Left ventricle myocardium superior (tissue), 1 donor: ENCODE measurements around the gene RAB4B. TPM values are rescaled to one million over a fixed set of nuclear protein-coding genes. Genes with fewer than 3 reads are reported as not detected.
"Not testable (repeated sequence)": the region's sequence is repeated elsewhere in the genome, so short reads cannot be mapped to it uniquely, and the experiment has no call there.

Experiments
- ATAC-seq: fragments of 200-7000 bp; cut with Tn5 transposase; one replicate; pipeline ENCODE4 v1.9.1; 2020; ENCODE audit warnings: mild to moderate bottlenecking, moderate library complexity
- DNase-seq: peaks from one replicate; pipeline ENCODE4 v3.0.0-alpha.2; 2020
- intact Hi-C: fragments of 100-400 bp; cut with micrococcal nuclease; formaldehyde crosslinking; loops from one replicate; pipeline ENCODE4 v1.11.0; 2022
- total RNA-seq: library from RNA; stranded (reverse); fragmentation: NEBNext Ultra II Directional; extraction: Animal tissue kit (Norgen Biotek cat#: 25700); gene quantifications from one replicate; pipeline ENCODE4 v1.2.1, GENCODE V29; 2021
- donor health status: DM: no; HTN: yes; CAD: no; lungs with severe emphysema.

RAB4B gene
- total RNA-seq, 1 donor from 2014 or later, result 10.1 TPM

- peak; percentile 99 for DNase-seq
- ATAC-seq, result peak; percentile 96
- intact Hi-C loops, result no loop called here
Observed at GRCh38 chr19:40750058-40750873, 27.8 kb upstream of the RAB4B start, which contains the start of gene ACTMAP. TSS of gene ACTMAP (minus strand) at chr19:40750477. CDS start at chr19:40749803, 674 bp downstream.

- peak; percentile 86 for ATAC-seq
- peak; percentile 97 for DNase-seq
- intact Hi-C loops, result no loop called here
Observed at GRCh38 chr19:40750874-40751537, 27.0 kb upstream of the RAB4B start, which contains the start of gene SNRPA. TSS of gene SNRPA (plus strand) at chr19:40751203. CDS start at chr19:40751409, 206 bp downstream.

GRCh38 chr19:40752257-40752781 is 25.7 kb upstream of the RAB4B start:
- DNase-seq, result no peak
- intact Hi-C loops, result no loop called here
- no peak for ATAC-seq

GRCh38 chr19:40754611-40755247 is 23.3 kb upstream of the RAB4B start:
- intact Hi-C loops, result no loop called here
- DNase-seq, result no peak
- no peak for ATAC-seq

GRCh38 chr19:40755248-40755624 is 22.8 kb upstream of the RAB4B start:
- DNase-seq (no peak), ATAC-seq (no peak)
- intact Hi-C loops, result no loop called here

- DNase-seq (no peak), ATAC-seq (no peak)
- intact Hi-C loops, result no loop called here
Observed at GRCh38 chr19:40755791-40756190, 22.3 kb upstream of the RAB4B start.

GRCh38 chr19:40756502-40757110 is 21.4 kb upstream of the RAB4B start:
- no peak for ATAC-seq
- DNase-seq, result no peak
- intact Hi-C loops, result no loop called here

- DNase-seq, result no peak
- intact Hi-C loops, result no loop called here
- no peak for ATAC-seq
Observed at GRCh38 chr19:40758491-40758890, 19.6 kb upstream of the RAB4B start.

GRCh38 chr19:40759352-40759751 is 18.7 kb upstream of the RAB4B start:
- no peak for DNase-seq
- intact Hi-C loops, result no loop called here
- ATAC-seq, result no peak

GRCh38 chr19:40762754-40763470 is 15.1 kb upstream of the RAB4B start:
- DNase-seq (no peak), ATAC-seq (no peak)
- intact Hi-C loops, result no loop called here

GRCh38 chr19:40763526-40763925 is 14.5 kb upstream of the RAB4B start:
- no peak for DNase-seq
- intact Hi-C loops, result no loop called here
- ATAC-seq, result no peak

- intact Hi-C loops, result no loop called here
- DNase-seq (no peak), ATAC-seq (no peak)
Observed at GRCh38 chr19:40763963-40764362, 14.1 kb upstream of the RAB4B start.

- DNase-seq, intact Hi-C loops, ATAC-seq: not testable (repeated sequence)
Observed at GRCh38 chr19:40766385-40766784, 11.7 kb upstream of the RAB4B start.

- intact Hi-C loops, result no loop called here
- DNase-seq (no peak), ATAC-seq (no peak)
Observed at GRCh38 chr19:40768869-40769268, 9.2 kb upstream of the RAB4B start.

- intact Hi-C loops, DNase-seq, ATAC-seq: not testable (repeated sequence)
Observed at GRCh38 chr19:40771101-40771862, 6.8 kb upstream of the RAB4B start.

GRCh38 chr19:40774916-40775631 is 3.0 kb upstream of the RAB4B start, which contains the start of gene MIA:
TSS of gene MIA (plus strand) at chr19:40775521. CDS start at chr19:40775543, 22 bp downstream.
- no peak for ATAC-seq
- intact Hi-C loops, result no loop called here
- no peak for DNase-seq

GRCh38 chr19:40775632-40776022 is 2.4 kb upstream of the RAB4B start:
- ATAC-seq (no peak), DNase-seq (no peak)
- intact Hi-C loops, result no loop called here
